NCI-H1436 (cell line): Measurements from ENCODE around the gene MYO1D.
"Not testable (repeated sequence)": the region's sequence is repeated elsewhere in the genome, so short reads cannot be mapped to it uniquely, and the experiment has no call there.

Experiments used
- DNase-seq: peaks from one replicate; lab custom pipeline; 2025; lab: John Stamatoyannopoulos, UW

The MYO1D gene

GRCh38 chr17:32774695-32775084 lies 102.2 kb downstream of the MYO1D start:
- DNase-seq, result no peak

DNA sequence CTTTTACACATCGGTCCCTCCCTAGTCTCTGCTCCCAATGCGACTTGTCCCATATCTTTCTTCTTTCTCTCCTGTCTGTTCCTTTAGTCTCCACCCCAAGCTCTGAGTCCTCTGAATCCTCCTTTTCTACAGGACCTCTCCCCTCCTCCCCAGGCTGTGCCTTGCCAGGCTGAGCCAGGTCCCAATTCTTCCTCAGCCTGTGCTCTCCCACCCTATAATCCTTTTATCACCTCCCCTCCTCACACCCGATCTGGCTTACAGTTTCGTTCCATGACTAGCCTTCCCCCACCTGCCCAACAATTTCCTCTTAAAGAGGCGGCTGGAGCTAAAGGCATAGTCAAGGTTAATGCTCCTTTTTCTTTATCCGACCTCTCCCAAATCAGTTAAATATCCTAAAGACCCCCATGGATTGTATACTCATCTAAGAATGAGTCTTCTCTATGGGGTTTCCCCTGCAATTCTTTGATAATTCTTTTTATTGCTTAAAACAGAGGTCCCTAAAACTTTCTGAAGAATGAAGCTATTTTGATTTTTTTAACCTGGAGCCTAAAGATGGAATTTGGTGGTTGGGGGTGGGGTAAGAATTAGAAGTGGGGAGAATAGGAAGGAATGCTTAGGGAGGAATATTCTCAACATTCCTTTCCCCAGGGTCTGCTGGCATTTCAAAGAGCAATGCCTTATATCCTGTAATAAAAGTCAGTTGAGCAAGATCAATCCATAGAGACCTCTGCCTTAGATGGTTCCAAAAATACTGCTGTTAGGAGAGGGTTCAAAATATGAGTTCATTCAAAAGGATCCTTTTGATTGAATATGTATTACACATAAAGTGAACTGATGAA lies 102.8 kb downstream of the MYO1D start:
- no peak for DNase-seq

GRCh38 chr17:32772453-32773025 lies 104.4 kb downstream of the MYO1D start:
- DNase-seq, result no peak

DNA sequence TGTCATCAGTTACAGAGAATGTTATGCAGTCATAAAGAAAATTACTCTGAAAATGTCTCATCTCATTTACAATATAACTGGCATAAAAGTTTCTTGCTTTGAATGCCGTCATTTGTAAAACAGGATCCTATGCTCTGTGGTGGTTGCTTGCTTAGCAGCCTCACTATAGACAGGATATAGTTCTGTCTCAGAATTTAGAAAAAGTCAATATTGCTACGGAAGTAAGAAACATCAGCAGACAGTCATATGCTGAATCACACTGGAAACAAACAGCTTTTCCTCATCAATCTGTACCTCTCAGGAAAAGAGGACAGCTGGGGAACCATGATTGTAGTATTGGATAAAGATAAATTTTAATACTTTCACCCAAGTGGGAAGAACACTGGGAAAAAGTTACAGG lies 105.5 kb downstream of the MYO1D start:
- DNase-seq, result no peak

GRCh38 chr17:32769846-32770245 lies 107.1 kb downstream of the MYO1D start:
- DNase-seq, result no peak

DNA sequence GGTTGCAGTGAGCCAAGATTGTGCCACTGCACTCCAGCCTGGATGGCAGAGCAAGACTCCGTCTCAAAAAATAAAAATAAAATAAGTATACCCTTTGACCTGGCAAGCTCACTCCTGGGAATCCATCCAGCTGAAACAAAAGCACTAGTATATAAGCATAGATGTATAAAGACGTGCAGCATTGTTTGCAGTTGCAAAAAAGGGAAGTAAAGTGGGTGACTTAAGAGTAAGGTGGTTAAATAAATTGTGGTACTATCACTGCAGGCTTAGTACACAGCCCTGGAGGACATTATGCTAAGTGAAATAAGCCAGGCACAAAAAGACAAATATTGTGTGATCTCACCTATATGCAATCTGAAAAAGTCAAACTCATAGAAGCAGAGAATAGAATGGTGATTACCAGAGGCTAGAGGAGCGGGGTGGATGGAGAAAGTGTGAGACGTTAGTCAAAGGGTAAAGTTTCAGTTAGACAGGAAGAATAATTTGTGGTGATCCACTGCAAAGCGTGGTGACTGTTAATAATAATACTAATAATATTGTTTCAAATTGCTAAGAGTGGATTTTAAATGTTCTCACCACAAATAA lies 113.0 kb downstream of the MYO1D start:
- no peak for DNase-seq

- DNase-seq, result no peak
Observed at GRCh38 chr17:32759476-32759875, 117.4 kb downstream of the MYO1D start.

- no peak for DNase-seq
Observed at GRCh38 chr17:32757963-32758362, 119.0 kb downstream of the MYO1D start.

GRCh38 chr17:32756696-32757095 lies 120.2 kb downstream of the MYO1D start:
- DNase-seq, result no peak

DNA sequence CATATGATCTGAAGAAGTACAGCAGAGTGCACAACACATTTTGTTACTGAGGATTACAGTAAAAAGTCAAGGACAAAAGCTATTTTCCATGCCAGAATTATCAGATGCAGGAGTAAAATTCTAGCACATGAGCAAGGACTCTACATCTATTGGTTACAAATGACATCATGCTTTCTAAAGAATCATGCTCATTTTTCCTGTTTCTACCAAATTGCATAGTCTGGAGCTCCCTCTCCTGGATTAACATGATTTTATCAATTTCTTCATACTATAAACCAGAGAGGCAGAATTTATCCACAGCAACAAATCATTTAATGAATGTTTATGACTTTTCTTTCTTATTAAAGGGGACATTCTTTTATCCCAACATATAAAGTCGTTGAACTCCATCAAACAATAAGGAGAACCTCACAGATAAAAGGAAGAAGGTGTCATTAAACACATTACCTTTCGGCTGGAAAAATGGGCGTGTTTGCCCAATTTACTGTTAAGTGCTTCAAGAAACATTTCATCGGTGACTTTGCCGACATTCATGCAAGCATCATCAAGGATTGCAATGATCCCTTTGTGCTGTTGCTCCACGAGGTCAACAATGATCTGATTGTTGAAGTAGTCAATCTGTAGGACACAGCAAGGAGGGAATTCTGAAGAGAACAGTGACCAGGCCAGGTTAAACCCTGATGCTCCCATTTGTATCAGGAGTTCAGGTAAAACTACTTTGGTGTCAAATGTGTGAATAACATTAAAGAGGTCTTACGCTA lies 121.7 kb downstream of the MYO1D start:
- peak; percentile 76 for DNase-seq

- DNase-seq, result no peak
Observed at GRCh38 chr17:32752934-32753333, 124.0 kb downstream of the MYO1D start.

- no peak for DNase-seq
Observed at GRCh38 chr17:32747856-32748255, 129.1 kb downstream of the MYO1D start.

DNA sequence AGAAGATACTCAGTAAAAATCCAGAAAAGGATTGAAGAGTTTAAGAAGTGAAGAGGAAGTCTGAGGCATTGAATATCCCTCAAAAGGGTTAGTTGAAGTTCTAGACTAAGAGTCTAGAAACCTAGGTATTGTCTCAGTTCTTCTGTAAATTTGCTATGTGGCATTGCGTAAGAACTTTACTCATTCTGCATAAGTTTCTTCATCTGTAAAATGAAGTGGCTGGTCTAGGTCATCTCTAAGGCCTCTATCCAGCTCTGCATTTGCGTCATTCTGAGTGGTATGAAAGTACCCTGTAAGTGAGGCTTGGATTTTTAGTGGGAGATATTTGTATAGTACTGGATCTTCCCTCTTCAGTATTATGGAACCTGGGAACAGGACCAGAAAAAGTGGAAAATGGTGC lies 130.2 kb downstream of the MYO1D start:
- no peak for DNase-seq

GRCh38 chr17:32746280-32746679 lies 130.6 kb downstream of the MYO1D start:
- DNase-seq, result no peak

- DNase-seq, result no peak
Observed at GRCh38 chr17:32742681-32743538, 134.0 kb downstream of the MYO1D start.

DNA sequence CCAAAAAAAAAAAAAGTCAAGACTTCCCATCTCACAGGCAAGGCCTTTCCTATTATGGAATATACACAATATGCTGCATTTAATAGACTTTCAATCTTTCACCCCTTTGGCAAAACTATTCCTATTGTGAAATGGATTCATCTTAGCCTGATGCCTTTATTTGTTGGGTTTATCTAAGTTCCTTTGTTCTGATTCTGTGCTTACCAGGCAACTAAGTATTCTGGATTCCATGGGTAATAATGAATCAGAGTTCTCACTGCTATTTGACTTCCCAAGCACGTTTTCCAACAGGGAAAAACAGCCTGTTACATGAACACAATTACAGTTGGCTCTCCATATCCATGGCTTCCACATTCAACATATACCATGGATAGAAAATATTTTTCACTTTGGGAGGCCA lies 135.5 kb downstream of the MYO1D start:
- no peak for DNase-seq

- DNase-seq, result no peak
Observed at GRCh38 chr17:32739722-32740121, 137.2 kb downstream of the MYO1D start.

- not testable (repeated sequence) for DNase-seq
Observed at GRCh38 chr17:32739151-32739550, 137.8 kb downstream of the MYO1D start.

DNA sequence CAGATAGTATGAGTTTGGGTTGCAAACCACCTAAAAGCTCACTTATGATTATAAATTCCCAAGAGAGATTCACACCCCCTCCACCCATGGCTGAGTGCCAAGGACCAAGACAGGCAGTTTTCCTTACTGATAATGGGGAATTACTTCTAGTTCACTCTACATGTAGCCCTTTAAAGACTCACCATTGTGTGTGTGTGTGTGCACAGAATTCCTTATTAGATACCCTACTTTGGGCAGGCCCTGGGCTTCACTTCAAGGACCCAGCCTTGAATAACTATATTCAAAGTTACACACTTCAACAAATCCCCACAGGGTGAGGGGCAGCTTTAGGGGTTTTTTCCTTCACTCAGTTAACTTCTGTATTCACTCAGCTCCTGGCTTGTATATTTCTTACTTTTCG lies 143.5 kb downstream of the MYO1D start:
- no peak for DNase-seq

DNA sequence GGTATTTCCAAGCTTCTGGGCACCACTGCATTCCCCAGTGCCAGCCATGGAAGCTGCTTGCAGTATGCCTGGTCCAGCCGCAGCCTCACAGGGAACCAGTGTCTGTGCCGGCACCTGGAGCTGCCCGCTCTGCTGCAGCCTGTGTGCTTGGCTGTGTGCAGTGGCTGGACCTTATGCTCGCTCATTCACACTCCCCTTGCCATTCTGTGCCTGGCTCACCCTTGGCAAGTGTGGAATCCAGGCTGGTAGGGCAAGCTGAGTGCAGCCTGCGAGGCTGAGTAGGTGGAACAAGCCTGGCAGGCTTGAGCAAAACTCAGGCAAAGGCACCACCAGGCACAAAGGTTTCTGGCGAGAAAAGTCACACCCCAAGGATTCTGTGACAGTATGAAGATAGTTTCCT lies 144.0 kb downstream of the MYO1D start:
- DNase-seq, result no peak

GRCh38 chr17:32732296-32732642 lies 144.7 kb downstream of the MYO1D start:
- DNase-seq, result no peak
